ENCODE results near the gene ZC3H18.

- TF ChIP-seq ZNF274 (IDR thresholded peaks at IDR 0.05; ENCODE audit: low read depth, low read length): no peak
- no peak for TF ChIP-seq SUZ12 (IDR thresholded peaks at IDR 0.05; ENCODE audit: extremely low read depth, insufficient read depth, insufficient read length)
- no peak for TF ChIP-seq YY1 (IDR thresholded peaks at IDR 0.05; ENCODE audit: insufficient read depth, insufficient read length)
Measured at GRCh38 chr16:88667461-88667860, 97.3 kb downstream of the ZC3H18 start.
